ENCODE results near the gene TDRD7. TPM values are rescaled to one million over a fixed set of nuclear protein-coding genes. Genes with fewer than 3 reads are reported as not detected.

TDRD7 gene
- total and polyA plus RNA-seq, 9 of the 15 experiments (the other 6 are each of a cell fraction or from before 2014, with no cell fraction given) = 2.2 to 7.7 (median 5.2) TPM

DNA sequence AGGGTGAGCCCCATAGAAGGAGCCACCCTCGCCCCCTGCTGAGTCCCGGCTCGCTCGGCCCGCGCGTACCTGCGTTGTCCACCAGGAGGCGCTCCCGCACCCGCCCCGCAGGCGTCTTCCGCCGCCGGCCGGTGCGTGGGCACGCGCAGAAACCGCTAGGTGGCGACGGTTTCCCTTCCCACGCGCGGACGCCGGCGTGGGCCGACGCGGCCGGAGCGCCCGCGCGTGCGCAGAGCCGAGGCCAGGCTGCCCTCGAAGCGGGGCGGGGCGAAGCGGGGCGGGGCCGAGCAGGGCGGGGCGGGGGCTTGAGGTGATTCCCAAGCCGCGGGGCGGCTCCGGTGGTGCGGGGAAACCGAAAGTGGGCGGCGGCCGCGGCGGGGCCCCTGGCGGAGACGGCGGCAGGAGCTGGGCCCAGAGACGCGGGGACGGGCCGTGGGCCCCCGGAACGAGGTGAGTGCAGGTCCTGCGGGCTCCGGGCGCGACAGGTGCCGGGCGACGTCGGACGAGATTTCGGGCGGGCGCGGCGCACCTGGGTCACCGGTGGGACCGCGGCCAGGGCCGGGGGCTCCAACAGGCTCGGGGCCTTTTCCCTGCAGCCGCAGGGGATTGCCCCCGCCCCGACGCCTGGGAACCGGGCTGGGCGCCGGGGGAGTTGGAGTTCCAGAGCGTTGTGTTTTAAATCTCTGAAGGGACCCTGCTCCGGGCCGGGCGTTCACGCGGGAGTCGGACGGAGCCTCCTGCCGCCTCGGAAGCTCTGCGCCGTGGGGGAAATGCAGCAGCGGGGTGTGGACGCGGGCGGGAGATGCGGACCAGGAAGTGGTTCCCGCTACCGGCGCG is at the start of gene TDRD7 (continued):
- TF ChIP-seq LEF1 (IDR thresholded peaks at IDR 0.05) (no peak), TFAM (CRISPR knock-in tag; conservative IDR thresholded peaks at IDR 0.05) (no peak), TEAD4 (IDR thresholded peaks at IDR 0.05; ENCODE audit: low read length) (peak; percentile 35; the same call in 1 of the 2 replicates), TEAD4 (CRISPR knock-in tag; IDR thresholded peaks at IDR 0.05; ENCODE audit: borderline replicate concordance) (no peak), TAF9B (IDR thresholded peaks at IDR 0.05; ENCODE audit: partially characterized antibody) (no peak), CBX3 (IDR thresholded peaks at IDR 0.05; ENCODE audit: borderline replicate concordance in 1 of 2, low read length in 2 of 2) (peak in 1 of 2 experiments; percentile 82; a peak in 2 of 3 replicates), MTA2 (IDR thresholded peaks at IDR 0.05; ENCODE audit: low read depth) (peak; percentile 67), MCM5 (IDR thresholded peaks at IDR 0.05; ENCODE audit: low read depth) (no peak), SNIP1 (IDR thresholded peaks at IDR 0.05; ENCODE audit: low read depth) (no peak), ZFPM2 (CRISPR knock-in tag; IDR thresholded peaks at IDR 0.05) (no peak), SRSF1 (IDR thresholded peaks at IDR 0.05; ENCODE audit: low read depth, low read length) (no peak), U2AF1 (optimal IDR thresholded peaks at IDR 0.05; ENCODE audit: low read depth, low read length) (peak; percentile 31), NFXL1 (CRISPR knock-in tag; IDR thresholded peaks at IDR 0.05) (no peak), SLC30A9 (CRISPR knock-in tag; IDR thresholded peaks at IDR 0.05) (no peak), EZH2 (IDR thresholded peaks at IDR 0.05; ENCODE audit: borderline replicate concordance, low read depth, low read length) (no peak), FOXA3 (CRISPR knock-in tag; conservative IDR thresholded peaks at IDR 0.05 in 1 of 2, IDR thresholded peaks at IDR 0.05 in 1 of 2) (no peak), PYGO2 (tag; IDR thresholded peaks at IDR 0.05) (no peak)
- TF ChIP-seq, protein P1, sequence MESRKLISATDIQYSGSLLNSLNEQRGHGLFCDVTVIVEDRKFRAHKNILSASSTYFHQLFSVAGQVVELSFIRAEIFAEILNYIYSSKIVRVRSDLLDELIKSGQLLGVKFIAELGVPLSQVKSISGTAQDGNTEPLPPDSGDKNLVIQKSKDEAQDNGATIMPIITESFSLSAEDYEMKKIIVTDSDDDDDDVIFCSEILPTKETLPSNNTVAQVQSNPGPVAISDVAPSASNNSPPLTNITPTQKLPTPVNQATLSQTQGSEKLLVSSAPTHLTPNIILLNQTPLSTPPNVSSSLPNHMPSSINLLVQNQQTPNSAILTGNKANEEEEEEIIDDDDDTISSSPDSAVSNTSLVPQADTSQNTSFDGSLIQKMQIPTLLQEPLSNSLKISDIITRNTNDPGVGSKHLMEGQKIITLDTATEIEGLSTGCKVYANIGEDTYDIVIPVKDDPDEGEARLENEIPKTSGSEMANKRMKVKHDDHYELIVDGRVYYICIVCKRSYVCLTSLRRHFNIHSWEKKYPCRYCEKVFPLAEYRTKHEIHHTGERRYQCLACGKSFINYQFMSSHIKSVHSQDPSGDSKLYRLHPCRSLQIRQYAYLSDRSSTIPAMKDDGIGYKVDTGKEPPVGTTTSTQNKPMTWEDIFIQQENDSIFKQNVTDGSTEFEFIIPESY (CRISPR knock-in tag; IDR thresholded peaks at IDR 0.05) = peak; percentile 46; the same call in 1 of the 2 replicates
- TF ChIP-seq, protein P2, sequence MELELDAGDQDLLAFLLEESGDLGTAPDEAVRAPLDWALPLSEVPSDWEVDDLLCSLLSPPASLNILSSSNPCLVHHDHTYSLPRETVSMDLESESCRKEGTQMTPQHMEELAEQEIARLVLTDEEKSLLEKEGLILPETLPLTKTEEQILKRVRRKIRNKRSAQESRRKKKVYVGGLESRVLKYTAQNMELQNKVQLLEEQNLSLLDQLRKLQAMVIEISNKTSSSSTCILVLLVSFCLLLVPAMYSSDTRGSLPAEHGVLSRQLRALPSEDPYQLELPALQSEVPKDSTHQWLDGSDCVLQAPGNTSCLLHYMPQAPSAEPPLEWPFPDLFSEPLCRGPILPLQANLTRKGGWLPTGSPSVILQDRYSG (tag; conservative IDR thresholded peaks at IDR 0.05; ENCODE audit: low read depth) = no peak
- TF ChIP-seq, protein P3, sequence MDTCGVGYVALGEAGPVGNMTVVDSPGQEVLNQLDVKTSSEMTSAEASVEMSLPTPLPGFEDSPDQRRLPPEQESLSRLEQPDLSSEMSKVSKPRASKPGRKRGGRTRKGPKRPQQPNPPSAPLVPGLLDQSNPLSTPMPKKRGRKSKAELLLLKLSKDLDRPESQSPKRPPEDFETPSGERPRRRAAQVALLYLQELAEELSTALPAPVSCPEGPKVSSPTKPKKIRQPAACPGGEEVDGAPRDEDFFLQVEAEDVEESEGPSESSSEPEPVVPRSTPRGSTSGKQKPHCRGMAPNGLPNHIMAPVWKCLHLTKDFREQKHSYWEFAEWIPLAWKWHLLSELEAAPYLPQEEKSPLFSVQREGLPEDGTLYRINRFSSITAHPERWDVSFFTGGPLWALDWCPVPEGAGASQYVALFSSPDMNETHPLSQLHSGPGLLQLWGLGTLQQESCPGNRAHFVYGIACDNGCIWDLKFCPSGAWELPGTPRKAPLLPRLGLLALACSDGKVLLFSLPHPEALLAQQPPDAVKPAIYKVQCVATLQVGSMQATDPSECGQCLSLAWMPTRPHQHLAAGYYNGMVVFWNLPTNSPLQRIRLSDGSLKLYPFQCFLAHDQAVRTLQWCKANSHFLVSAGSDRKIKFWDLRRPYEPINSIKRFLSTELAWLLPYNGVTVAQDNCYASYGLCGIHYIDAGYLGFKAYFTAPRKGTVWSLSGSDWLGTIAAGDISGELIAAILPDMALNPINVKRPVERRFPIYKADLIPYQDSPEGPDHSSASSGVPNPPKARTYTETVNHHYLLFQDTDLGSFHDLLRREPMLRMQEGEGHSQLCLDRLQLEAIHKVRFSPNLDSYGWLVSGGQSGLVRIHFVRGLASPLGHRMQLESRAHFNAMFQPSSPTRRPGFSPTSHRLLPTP (IDR thresholded peaks at IDR 0.05; ENCODE audit: borderline replicate concordance, extremely low read depth, insufficient read length) = no peak
- TF ChIP-seq, protein P4, sequence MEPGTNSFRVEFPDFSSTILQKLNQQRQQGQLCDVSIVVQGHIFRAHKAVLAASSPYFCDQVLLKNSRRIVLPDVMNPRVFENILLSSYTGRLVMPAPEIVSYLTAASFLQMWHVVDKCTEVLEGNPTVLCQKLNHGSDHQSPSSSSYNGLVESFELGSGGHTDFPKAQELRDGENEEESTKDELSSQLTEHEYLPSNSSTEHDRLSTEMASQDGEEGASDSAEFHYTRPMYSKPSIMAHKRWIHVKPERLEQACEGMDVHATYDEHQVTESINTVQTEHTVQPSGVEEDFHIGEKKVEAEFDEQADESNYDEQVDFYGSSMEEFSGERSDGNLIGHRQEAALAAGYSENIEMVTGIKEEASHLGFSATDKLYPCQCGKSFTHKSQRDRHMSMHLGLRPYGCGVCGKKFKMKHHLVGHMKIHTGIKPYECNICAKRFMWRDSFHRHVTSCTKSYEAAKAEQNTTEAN (CRISPR knock-in tag; IDR thresholded peaks at IDR 0.05) = no peak

Data from K562 (cell line).